GM19468 (cell line): ENCODE data around the gene ZNF318.
"Not testable (repeated sequence)": the region's sequence is repeated elsewhere in the genome, so short reads cannot be mapped to it uniquely, and the experiment has no call there.

ENCODE experiments used
- ATAC-seq: cut with Tn5 transposase; IDR thresholded peaks from one replicate; pipeline ENCODE4 v1.9.1; 2021; ENCODE audit warnings: mild to moderate bottlenecking, moderate library complexity, moderate number of reproducible peaks; ENCODE audit not compliant: unreplicated experiment; ENCODE audit errors: extremely low read depth

Gene ZNF318

DNA sequence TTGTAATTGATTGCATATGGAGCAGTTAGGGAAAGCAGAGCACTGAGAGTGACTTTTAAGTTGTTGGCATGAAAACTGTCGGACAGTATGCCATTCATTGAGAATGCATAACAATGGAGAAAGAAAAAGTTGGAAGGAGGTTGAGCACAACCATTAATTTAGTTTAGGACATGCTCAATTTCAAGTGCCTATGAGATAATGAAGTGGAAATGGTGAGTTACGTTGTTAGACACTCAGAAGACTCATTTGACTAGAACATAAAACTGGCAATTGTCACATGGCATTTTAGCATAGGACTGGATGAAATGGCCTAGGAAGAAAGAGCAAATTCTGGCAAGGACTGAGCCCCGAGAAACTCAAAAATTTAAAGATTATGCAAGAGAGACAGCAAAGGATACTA, 22.0 kb downstream of the ZNF318 start:
- ATAC-seq: no peak

DNA sequence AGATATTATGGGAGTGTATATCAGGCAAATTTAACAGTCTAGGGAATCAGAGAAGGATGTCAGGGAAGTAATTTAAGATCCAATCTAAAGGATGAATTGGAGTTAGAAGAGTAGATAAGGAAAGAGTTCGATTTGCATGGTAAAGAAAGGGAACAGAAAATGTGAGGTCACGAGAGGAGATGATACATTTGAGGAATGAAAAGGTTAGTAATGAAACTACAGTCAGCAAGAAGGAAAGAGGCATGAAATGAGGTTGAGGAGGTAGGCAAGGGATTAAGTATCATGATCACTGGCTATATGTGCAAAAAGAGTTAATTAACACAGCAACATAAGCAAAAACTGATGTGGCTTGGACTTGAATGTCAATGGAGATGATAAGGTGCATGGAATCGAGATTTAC, 22.4 kb downstream of the ZNF318 start:
- no peak for ATAC-seq

DNA sequence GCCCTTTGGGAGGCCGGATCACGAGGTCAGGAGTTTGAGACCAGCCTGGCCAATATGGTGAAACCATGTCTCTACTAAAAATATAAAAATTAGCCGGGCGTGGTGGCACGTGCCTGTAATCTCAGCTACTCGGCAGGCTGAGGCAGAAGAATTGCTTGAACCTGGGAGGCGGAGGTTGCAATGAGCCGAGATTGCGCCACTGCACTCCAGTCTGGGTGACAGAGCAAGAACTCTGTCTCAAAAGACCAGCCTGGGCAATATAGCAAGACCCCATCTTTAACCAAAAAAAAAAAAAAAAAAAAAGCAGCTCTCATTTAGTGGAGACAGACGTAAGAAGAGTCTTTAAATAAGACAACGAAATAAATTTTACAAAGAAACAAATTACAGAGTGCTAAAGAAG, 23.2 kb downstream of the ZNF318 start:
- ATAC-seq: not testable (repeated sequence)

DNA sequence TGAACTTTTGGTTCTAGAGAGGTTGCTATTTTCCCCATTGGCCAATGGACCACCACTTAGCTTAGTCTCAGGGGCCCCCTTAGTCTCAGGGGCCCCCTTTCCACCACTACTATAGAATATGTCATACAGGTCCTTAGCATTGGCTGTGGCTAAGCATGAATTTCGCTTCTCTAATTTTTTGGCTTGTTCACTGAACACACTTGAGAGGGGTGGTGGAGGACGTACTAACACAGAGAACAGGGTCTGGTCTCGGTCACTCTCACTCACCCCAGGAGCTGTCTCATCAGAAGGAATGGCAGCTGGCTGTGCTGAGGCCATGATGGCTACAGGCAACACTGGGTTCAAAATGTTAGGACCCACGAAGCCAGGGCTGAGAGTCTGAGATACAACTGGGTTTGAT, 30.3 kb downstream of the ZNF318 start:
- no peak for ATAC-seq

DNA sequence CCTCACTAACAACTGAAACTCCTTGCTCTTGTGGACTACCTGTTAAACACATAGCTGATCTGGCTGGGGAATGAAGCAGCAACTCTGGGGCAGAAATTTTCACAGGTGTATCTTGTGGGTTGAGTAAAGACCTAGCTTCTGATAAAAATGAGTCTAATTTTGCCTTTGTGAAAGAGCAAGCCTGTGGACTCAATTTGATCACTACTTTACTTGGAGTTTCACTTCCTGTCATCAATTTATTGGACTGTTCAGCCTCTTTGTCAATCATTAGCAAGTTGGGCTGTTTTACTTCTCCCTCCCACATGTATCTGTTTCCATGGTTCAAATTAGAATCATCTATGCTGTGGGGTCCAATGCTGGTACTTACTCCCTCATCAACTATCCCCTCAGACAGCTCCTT, 31.2 kb downstream of the ZNF318 start:
- ATAC-seq: peak; percentile 52

DNA sequence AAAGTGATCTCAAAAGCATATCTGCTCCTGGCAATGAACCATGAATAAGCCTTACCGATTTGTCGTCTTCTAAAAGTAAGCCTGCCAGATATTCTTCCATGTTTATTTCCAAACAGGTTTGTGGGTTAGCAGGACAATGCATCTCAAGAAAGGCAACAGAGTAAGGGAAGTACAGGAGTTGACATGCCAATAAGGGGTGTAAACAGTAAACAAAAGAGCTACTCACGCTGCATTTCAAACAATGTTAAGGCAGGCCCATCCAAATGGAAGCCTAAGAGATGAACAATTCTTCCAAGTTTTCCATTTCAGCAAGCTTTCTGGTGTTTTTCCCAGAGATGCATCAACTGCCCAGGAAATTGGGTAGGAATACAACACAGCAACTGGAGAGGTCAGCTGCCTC, 33.1 kb downstream of the ZNF318 start:
- ATAC-seq: no peak

DNA sequence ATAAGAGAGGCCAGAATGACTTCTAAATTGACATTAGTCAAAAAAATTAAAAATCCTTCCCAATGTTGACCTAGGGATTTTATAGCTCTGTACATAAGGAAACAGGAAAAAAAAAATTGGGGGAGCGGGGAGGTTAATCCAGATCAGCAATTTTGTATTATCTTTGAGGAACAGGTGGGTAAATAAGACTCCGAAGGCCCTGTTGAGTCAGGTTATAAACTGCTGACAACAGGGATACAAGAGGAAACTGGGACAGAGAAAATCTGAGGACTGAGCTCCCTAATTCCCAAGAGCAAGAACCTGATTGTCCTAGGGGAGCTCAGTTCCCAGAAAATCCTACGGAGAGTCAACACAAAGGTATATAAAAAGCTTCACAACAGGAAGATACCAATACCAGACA, 34.0 kb downstream of the ZNF318 start:
- ATAC-seq: no peak

DNA sequence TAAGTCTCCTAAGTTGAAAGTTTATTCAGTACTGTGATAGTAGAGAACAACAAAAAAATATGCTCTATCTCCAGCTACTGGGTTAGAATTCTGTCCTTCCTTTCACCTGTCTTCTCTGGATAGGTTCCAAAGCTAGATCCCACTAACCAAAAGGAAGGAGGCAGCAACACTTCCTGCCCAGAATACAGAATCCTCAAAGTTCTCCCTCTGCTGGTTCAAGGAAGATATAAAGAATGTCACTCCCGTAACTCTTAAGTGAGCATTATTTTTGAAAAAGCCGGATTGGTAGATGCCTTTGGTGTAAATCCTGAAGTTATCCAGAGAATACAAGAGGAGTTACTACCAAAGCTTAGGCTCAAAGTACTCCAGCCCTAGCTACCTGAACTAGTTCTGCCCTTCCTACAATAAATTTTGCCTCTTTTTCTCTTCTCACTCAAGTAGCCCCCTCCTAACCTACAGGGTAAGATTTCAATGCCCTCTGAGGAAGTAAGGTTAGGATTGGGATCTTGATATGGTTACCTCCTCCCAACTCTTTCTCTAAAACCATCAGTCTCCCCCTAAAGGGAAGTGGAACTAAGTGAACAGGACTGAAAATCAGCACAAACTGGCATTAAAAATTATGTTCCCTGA, 34.9 kb downstream of the ZNF318 start:
- no peak for ATAC-seq

DNA sequence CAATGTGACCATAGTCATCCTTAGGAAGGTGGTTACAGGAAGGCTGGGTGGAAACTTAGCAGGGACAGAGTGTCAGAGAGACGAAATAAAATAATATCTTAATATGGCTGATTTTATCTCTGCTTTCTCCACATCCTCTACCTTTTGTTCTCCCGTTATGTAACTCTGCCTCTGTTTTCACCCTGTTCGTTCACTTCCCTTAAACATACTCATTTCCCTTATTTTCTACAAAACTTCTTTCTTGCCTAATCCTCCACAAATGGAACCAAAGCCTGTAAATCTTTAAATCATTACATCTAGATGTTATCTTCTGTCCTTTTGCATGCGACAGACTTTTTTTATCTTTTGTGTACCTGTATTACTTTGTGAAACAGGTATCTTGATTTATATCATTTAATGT, 37.6 kb downstream of the ZNF318 start:
- ATAC-seq: no peak

DNA sequence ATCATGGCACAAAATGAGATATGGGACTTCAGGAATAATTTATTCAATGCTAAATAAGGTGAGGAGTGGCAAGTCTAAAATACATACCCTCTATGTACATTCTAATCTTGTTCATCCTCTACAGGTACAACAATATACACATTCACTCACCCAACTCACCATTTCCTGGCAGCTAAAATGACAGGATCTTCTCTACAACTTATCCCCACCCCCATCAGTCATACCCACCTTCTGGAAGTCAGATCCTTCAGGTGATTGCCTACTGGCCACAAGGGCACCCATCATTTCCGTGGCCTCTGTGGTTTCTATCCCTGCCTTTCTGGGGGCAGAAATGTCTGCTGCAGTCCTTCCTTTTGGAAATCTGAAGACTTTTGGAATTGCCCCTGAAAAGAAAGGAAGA, 38.0 kb downstream of the ZNF318 start:
- ATAC-seq: no peak

DNA sequence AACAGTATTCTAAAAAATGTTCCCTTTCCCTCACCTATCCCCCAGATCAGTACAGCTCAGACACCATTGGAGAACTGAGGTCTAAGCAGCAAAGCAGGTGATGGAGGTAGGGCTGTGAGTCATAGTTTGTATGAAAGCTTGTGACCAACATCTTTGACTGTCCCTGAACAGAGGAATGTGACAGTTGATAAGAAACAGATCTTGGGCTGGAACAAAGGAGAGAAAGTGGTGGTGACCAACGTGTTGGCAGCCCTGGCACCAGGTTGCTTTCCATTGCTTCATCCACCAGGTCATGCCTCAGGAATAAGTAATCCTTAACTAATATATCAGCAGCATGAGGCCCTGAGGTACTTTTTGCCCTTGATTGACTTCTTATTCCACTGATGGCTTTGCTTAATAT, 40.9 kb downstream of the ZNF318 start:
- ATAC-seq: no peak

DNA sequence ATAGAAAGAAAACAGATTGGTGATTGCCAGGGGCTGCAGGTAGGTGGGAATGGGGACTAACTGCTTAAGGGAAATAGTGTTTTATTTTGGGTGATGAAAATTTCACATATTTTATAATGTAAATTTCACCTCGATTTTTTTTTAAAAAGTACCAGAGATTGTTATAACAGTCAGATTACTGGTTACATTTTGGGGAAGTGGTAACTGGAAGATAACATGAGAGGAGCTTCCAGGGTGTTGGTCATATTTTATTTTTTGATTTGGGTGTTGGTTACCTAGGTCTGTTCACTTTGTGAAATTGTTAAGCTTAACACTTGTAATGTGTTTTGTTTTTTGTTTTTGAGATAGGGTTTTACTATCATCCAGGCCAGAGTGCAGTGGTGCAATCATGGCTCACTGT, 43.6 kb downstream of the ZNF318 start:
- ATAC-seq: no peak

DNA sequence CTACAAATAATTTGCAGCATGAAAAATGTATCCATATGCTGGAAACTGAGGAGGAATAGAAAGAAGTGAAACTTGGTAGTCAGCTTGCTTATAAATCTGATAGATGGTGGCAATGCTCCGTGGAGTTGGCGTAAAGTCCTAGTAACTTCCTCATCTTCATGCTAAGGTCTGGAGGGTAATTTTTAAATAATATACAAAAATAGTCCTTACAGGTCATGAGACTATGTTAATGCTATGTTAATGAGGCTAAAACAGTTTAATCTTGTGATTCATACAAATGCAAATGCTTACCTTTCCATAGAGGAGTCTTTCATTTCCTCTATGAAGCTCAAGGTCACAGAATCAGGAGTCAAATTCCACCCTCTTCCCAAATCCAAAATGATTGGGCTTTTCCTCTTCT, 51.4 kb downstream of the ZNF318 start:
- ATAC-seq: no peak

DNA sequence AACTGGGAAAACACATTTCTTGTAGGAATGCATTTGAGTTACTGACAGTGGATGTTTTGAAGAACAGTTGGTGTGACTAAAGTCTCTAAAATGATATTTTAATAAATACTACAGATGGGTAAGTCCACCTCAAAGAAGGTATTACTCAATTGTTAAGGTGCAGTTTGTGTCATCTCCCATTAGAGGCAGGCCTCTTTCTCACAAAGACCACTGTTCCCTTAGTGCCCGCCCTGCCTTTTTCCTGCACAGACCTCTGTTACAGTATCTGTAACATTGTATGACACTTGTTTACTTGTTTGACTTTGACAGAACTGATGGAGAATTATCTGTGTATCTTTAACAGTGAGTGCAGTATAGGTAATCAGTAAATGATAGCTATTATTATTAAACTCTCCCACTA, 55.6 kb downstream of the ZNF318 start:
- ATAC-seq: no peak

DNA sequence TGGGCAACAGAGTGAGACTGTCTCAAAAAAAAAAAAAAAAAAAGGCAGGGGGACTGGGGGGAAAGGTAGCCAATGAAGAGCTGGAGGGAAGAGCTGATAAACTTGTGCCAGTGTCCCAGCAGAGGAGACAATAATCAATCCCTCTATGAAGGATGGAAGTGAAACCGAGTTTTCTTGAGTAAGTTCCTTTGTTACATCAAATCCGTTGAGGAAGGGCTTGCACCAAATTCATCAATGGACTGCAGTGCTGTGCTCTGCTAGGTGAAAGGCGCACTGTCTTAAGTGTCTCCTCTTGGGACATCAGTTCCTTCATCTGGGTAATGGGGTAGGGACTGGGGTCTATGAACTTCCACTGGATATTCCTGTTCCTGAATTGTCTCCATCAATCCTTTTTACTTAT, 57.8 kb downstream of the ZNF318 start:
- ATAC-seq: no peak

DNA sequence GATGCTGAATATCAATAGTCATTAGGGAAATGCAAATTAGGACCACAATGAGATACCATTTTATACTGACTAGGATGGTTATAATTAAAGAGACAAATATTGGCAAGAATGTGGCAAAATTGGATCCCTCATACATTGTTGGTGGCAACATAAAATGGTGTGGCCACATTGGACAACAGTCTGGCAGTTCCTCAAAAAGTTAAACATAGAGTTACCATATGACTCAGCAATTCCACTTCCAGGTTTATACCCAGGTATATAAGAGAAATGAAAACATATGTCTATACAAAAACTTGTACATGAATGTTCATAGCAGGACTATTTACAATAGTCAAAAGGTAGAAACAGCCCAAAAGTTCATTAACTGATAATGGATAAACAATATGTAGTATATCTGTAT, 58.8 kb downstream of the ZNF318 start:
- ATAC-seq: no peak

DNA sequence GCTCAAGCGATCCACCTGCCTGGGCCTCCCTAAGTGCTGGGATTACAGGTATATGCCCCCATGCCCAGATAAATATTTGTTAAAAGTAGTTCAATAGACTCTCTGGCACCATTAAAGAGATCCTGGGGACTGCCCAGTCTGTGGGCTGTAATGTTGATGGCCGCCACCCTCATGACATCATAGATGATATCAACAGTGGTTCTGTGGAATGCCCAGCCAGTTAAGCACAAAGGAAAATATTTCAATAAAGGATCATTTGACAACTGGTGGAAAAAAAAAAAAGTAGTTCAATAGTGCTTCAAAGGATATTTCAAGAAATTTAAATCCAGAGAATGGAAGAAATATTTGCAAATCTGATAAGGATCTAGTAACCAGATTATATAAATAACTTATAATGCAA, 59.3 kb downstream of the ZNF318 start:
- ATAC-seq: no peak

DNA sequence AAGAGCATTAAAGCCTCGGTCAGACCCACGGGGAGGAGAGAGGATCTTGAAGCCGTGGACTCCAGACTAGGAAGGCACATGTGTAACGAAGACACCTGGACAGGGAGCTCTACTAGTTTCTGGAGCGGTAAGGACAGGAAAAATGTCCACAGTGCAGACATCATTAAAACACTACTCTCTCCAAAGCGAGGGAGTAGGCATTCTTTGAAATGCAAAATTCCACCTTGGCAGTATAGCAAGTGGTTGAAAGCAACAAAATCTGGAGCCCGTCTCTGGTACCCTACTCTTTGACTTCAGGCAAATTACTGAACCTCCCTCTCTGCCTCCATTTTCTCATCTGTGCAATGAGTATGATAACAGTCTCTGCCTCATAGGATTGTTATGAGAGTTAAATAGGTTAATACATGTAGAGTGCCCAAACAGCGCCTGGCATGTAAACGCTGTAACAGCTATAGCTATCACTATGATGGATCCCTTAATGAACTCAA, 60.4 kb downstream of the ZNF318 start:
- no peak for ATAC-seq

DNA sequence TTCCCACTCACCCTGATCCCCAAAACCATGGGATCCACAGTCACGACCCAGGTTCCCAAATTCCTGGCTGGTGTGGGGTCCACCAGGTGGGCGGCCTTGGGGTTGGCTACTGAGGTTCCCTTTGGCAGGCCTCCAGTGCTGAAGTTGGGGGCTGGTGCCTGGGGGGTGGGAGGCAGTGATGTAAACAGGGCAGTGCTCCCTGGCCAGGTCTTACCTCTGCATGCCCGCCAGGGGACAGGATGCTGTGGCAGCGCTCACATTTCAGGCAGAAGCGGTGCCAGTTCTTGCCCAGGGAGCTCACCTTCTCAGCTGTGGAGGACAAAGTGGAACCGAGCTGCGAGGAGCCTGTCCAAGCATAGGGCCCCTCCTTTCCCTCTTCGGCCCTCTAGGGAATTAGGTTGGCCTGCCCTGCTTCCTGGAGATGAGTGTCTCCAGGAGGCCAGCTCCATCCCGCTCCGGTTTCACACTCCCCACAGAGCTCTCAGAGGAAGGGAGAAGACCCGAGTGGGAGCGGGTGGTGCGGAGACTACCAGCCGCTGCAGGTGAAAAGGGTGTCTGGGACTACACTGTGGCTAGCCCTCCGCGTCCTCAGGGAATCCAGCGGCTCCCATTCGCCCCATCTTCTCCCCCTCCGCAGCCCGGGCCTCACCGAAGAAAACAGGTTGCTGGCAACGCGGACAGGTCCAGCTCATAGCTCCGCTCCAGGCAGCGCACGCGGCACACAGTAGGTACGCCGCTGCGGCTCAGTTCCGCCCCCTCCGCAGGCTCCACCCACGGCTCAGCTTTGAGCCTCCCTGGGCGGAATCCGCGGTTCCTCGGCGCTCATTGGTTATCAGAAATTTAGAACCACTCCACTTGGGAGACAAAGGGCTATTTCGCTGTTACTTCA, 61.1 kb downstream of the ZNF318 start, which contains the start of gene CRIP3:
TSS of gene CRIP3 (minus strand) at position 726 of the 889 bp plus-strand sequence. CDS start at position 692, 34 bp downstream.
- ATAC-seq: peak; percentile 21

DNA sequence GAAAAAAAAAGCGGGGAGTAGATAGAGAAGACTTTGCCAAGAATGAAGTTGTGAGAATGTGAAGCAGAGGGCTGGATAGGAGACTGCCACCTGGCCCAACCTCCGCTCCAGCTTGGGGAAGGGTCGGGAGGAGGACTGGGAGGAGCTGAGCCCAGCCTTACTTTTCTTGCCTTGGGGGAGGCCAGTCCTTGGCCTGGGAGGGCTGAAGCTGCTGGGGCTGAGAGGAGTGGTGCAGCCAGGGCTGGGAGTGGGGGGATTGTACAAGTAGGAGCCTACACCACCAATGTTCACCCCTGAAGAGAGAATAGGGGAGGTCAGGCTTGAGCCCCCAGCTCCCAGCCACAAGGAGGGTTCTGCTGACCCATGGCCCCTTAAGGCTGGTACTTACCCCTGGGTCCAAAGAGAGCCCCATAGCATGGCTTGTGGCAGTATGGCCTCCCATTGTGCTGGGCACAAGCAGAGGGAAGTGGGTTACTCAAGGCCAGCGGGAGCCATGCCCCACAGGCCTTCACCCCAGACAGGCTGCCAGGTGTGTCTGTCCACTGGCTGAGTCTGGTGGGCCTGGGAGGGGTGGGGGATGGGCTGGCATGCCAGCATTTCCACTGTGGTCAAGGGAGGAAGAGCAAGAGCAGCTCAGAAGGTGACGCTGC, 61.9 kb downstream of the ZNF318 start:
- ATAC-seq: no peak

DNA sequence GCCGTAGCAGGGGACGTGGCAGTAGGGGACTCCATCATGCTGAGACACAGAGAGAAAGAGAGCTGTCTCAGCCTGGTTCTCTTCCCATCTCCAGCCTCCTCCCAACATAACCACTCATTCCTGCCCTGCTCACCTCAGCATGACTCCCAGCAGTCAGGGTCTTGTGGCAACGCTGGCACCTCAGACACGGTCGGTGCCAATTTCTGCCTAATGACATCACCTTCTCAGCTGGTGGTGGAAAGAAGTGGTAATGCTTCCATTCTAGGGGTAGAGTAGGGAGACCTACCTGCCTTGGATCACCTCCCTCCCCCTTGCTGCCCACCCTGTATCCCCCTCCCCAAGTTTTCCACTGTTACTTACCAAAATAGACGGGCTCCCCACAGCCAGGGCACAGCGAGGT, 63.4 kb downstream of the ZNF318 start:
- ATAC-seq: no peak
